NCI-H1694 treated with DMSO at 0.1 percent for 48 hours (cell line): ENCODE data around the gene ISYNA1.
A peak's percentile ranks its signal among the peaks of the same experiment; 100 is the strongest.

ENCODE experiments used
- DNase-seq: peaks from one replicate; lab custom pipeline; 2025; lab: John Stamatoyannopoulos, UW

ISYNA1 gene

DNA sequence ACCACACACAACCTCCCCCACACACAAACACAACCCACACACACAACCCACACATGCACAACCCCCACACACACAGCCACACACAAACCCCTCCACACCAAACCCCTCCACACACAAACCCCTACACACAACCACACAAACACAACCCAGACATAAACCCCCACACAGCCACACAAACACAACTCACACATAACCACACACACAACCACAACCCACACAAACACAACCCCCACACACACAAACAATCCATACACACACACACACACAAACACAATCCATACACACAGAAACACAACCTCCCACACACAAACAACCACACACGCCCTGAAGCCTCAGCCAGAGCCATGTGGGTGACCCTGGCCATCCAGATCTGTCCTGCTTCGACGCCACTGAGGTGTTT, 30.0 kb upstream of the ISYNA1 start:
- no peak for DNase-seq

DNA sequence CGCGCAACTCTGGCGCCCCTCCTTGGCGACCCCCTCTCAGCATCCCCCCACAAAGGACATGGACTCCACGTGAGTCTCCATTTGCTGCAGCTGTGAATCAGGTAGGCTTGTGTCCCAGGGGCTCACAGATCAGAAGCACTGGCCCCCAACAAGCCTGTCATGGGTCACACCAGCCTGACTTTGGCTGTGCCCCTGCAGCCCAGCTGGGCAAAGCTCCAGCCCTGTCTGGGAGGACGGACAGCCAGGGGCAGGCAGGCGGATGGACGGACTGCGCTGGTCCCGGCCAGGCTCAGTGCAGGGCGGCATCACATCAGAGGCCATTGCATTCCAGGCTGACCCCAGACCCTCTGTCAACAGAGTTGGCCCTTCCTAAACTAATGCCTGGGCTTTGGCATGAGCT, 28.4 kb upstream of the ISYNA1 start:
- no peak for DNase-seq

DNA sequence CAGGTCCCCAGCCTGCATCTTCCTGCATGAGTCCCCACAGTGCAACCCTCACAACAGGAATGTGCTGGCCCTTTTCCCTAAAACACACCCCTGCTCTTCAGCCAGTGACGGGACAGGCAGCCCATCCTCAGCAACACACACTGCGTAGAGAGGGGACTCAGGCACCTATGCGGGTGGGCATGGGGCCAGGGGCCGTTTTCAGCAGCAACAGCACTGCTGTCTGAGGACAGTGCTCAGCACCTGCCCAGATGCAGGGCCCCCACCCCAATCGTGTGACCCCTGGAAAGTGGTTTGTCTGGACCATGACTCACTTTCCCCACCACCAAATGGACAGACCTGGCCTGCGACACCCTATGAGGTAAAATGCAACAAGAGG, 28.0 kb upstream of the ISYNA1 start:
- DNase-seq: no peak

DNA sequence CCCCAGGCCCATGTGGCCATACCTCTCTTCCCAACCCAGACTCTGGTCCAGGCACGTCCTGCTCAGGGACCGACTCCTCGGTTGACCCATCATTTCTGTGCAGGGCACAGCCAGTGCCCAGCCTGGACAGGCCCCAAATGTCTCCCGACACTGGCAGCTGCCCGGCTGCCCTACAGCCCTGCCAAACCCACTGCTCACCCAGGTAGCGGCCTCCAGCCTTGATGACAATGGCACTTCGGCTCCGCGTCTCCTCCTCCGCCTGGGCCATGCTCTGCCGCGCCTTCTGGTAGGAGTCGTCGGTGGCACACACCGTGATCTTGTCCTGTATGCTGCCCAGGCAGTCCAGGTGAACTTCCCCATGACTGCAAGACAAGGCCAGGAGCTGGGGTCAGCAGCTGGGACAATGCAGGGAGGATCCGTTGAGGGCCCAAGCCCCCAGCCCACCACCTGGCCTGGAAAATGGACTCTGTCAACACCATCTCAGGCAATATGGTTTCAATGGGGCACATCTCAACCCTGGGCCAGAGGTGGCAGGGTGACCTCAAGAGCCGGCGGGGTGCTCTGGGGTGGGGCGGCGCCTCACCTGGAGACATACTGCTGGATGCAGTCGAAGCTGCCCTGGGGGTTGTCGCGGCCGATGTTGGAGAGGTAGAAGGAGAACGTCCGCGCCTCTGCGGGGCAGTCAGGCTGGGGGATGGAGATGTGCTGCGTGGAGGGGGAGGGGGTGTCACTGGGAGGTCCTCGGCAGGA, 27.5 kb upstream of the ISYNA1 start:
- DNase-seq: no peak

DNA sequence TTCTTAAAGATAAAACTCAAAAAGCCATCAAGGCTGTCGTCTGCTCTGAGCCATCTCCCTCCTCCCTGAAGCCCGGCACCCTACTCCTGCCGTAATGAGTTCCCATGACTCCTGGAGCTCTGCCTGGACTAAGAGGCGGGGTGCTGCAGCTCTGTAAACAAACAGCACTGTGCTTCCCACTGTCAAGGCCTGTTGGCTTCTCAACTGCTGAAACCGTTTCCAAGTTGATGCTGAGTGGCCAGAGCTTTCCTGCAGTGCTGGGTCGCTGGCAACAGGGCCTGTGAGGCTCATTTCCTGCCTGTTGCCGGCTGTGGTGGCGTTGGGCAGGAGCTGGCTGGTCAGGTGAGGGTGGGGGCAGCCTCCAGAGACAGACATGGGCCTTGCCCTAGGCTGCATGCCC, 26.7 kb upstream of the ISYNA1 start:
- peak; percentile 58 for DNase-seq

DNA sequence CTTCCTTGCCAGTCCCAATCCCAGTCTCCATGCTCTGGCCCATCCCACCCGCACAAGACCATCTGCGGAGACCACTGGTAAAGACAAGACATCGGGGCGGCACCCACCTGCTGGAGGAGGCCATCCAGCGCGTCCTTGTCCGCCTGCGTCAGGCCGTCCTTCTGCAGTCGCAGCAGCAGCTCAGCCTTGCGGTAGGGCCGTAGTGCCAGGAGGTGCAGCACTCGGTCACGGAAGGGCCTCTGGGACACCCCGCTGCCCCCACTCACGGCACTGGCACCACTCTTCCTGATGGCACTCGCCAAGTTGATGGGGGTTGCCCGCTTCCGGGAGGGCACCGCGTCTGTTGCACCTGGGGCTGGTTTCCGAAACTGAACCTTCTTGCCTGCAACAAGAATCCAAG, 23.5 kb upstream of the ISYNA1 start:
- no peak for DNase-seq

DNA sequence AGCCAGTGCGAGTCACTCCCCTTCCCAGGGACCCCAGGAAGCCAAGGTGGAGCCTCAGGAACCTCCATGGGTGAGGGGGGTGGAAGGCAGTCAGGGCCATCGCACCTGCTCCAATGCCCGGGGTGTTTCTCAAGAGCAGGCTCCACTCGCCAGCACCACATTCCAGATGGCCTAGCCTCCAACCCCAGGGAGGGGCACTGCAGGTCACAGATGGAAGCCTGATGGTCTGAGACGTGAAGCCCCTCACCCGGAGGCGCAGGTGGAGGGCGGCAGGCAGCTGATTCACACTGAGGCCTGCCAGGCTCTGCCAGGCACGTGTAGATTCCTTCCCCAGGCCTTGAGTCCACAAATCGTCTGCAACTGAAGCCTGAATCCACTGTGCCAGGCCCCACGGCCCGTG, 23.0 kb upstream of the ISYNA1 start:
- no peak for DNase-seq

DNA sequence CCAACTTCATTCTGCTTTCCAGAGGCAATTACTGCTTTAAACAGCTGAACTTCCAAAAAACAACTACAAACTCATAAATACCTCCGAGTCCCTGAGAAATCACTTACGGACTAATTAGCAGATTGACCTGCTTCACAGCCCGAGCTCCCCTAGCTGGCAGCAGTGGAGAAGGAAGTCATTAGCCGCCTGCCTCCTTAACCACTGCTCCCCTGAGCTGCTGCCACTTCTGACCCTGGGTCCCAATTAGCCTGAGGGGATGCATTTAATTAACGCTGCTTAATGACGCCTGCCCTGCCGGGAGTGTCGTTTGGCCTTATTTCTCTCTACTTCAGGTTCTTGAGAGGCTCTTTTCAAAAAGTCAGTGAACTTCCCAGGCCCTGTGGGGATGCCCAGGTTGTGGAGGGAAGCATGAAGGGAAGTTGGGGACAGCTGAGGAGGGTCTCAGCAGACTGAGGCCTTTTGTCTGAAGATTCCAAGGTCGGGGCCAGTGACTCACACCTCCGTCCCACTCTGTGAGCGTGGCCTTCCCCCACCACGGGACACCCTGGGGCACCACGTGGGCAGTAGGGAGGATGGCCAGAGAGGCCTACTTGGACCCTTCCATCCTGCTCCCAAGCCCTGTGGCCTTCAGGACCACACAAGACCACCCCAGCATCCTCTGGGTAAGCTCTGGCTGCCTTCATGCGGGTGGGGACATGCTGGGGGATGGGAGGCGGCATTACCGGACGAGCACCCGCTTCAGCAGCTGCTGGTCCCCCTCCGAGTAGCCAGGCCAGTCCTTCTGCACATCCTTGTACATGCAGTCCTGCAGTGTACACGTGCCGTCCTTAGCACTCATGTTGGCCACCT, 19.8 kb upstream of the ISYNA1 start:
- no peak for DNase-seq

DNA sequence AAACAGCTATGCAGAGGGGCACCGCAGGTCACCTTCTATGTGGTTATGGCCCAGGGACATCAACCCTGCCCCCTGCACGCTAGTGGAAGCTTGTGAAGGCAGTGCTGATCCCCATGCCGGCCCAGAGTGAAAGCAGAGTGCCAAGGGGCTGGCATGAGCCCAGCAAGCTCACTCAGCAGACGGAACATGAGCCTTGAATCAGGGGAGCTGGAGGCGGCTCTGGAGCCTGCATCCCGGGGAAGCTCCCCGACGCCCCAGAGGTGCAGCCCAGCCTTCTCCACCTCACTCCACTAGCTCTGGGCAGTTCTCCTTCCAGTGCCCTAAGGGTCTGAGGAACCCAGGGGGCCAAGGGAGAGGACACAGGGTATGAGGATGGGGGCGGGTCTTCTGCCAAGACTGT, 19.0 kb upstream of the ISYNA1 start:
- no peak for DNase-seq

DNA sequence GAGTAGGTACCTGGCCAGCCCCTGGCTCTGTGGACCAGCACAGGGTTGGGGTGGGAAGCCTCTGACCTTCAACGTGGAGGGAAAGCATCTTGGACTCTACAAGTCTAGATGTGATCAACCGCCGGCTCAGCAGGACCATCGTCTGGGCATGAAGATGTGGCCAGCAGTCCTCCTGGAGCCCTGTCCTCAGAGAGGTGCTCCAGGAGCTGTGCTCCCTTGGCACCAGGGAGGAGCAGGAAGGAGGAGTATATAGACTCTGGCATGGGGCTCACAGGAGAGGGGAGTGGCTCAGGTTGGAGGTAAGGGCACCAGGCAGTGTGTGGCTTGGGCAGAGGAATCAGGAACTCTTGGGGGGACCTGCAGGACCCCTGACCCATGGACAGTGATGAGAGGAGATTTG, 18.3 kb upstream of the ISYNA1 start:
- DNase-seq: no peak

DNA sequence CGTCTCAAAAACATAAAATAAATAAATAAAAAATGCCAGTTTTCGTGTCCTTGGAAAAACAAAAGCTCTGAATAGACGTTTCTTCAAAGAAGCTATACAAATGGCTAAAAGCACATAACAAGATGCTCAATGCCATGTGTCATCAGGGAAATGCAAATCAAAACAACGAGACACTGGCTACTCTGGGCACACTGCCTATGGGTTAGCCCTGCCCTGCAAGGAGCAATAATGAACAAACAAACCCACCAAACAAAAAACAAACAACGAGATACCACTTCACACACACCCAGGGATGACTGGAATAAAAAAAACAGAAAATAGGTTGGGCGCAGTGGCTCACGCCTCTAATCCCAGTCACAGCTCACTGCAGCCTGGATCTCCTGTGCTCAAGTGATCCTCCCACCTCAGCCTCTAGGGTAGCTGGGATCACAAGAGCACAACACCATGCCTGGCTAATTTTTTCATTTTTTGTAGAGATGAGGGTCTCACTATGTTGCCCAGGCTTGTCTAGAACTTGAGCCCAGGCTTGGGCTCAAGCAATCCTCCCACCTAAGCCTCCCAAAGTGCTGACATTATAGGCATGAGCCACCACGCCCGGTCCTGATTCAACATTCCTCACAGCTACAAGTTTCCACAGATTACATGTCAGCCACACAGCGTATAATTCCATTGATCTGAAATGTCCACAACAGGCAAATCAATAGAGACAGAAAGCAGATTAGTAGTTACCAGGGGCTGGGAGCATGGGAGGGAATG, 15.5 kb upstream of the ISYNA1 start:
- no peak for DNase-seq

DNA sequence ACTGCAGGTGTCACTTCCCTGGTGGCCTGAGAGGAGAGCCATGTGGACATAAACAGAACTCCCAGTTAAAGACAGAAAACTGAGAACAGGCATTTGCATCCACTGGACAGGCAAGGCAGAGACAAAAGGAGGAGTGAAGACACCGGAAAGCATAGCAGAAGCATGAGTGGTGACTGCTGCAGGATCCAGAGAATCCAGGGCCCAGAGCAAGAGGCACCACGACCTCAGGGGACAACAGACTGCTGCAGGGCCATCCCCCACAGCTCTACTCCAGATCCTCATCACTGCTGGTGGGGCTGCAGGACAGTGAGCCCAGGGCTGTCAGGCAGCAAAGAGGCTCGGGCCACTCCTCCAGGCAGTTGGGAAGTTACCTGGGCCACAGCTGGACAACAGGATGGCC, 14.5 kb upstream of the ISYNA1 start:
- DNase-seq: no peak

DNA sequence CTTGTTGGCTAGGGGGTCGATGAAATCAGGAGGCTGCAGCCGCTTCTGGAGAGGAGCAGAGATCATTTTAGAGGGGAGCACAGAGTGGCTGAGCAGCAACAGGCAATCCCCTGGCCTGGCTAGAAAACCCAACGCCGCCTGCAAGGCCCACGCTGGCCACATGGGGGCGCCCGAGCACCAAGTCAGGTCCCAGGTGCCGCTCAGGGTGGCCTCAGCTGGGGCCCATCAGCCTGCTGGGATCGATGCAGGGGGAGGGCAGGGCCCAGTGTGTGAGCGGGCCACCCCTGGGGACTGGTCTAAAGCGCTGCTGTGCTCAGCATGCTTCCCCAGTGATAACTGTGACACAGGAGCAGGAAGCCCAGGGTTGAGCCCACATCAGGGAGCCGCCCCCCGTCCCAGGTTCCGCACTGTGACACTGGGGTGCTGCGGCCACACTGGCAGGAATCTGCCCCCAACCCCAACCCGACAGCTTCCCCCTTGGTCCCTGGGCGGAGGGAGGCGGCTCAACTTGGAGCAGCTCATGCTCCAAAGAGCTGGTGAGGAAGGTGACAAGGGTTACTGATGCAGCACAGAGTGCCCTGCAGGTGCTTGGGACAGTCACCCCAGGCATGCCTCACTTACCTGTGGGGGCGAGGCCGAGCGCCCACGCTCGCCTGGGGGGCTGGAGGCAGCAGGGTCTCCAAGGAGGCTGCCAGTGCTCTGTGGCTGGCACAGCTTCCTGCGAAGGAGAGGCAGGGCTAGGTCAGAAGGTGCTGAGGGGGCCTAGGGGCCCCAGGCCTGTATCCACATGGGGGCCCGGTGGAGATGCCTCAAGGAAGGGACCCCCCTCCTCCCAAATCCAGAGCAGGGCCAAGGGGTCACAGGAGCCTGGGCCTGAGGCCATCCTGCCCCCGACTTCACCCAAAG, 13.3 kb upstream of the ISYNA1 start:
- peak; percentile 45 for DNase-seq

DNA sequence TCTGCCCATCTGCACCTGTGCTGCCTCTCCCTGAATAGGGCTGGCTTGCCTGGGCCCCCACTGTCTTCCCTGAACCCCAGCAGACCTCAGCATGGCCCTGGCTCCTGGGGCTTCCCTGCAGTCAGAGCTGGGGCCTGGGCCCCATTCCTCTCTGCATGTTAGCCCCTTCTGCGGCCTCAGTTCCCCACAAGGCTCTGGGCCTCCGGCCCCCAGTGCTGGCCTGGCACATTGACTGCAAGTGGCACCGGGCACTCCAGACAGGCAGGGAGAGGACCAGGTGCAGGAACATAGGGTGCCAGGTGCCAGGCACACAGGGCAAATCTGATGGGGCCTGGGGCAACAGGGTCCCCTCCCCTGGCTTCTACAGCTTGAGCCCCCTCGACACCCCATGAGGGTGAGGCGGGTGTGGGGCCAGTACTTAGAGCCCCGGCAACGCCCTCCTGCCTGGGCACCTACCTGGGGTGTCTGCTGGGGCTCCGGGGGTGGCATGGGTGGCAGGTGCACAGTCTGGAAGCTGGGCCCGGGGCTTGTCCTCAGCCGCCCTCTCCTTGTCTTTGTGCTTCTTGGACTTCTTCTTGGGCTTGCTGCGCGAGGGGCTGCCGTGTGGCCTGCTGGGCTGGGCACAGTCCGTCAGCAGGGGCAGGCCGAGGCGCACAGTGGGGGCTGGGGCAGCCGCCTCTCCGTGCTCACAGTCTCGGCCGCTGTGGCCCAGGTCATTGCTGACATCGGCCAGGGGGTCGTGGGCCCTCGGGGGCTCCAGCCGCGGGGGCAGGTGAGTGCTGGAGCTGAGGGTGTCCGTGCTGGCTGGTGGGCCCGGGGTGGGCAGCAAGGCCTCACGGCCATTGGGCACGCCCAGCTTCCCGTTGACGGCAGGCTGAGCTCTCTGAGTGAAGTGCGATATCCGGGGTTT, 12.3 kb upstream of the ISYNA1 start:
- DNase-seq: no peak

DNA sequence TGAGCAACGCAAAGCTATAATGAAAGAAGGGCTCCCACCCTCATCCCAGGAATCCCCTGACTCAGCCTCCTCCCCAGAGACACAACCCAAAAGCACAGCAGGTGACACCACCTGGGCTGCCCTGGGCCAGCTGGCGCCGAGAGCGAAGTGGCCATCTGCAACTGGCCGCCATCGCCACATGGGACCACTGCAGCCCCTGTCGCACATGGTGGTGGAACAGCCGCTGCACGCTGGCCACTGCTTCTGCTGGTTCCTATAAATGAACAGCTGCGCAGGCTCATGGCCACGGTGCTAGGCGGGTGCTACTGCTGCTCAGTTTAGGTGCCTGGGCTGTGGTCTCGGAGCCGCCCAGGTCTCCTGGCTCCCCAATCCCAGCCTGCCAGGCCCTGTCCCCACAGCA, 11.6 kb upstream of the ISYNA1 start:
- DNase-seq: no peak

DNA sequence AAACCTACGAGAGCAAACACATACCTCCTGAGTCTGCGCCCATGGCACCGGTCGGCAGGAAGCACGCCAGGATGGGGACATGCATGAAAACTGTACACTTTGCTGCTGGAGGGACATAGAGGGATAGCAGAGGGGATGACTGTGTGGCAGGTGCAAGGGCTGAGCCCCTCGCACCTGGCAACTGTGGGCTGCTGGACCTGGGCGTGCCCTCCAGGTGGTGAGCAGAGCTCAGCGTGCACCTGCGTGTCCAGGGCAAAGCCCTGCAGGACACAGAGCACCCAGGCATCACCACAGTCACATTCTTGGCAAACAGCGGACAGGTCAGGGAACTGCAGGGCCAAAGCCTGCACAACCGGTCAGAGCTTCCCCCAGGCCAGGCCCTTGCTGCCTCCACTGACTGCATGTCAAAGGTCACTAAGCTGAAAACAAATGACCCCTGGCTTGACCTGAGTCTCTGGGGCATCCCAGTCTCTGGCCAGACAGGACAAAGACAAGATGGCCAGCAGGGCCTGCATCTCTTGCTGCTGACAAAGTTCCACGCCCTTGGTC, 9.0 kb upstream of the ISYNA1 start:
- DNase-seq: no peak

DNA sequence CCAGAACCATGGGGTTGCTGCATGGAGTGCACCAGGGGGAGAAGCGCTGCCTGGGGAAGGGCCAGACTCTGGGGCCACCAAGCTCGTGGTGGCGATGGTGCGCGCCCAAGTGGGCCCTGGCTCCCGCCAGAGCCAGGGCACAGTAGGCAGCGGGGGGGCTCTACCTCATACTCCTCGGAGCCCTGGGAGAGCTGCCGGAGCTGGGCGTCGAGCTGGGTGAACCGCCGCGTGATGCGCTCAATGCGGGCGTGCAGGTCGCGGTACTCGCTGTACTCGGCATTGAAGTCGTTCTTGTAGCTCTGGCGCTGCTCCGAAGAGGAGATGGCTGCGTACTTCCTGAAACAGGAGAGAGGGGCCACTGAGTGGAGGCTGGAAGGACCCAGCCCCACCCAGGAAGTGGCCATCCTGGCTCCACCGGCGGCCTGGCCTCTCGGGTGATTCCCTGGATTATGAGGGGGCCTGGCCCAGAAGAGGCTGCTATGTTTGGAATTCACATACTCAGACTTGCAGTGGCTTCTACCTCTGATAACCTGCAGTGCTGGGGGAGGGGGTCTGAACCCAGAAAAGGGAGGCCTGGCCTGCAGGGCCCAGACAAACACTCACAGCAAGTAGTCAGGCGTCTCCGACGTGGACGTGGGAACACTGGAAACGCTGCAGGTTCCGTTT, 8.3 kb upstream of the ISYNA1 start:
- DNase-seq: no peak

DNA sequence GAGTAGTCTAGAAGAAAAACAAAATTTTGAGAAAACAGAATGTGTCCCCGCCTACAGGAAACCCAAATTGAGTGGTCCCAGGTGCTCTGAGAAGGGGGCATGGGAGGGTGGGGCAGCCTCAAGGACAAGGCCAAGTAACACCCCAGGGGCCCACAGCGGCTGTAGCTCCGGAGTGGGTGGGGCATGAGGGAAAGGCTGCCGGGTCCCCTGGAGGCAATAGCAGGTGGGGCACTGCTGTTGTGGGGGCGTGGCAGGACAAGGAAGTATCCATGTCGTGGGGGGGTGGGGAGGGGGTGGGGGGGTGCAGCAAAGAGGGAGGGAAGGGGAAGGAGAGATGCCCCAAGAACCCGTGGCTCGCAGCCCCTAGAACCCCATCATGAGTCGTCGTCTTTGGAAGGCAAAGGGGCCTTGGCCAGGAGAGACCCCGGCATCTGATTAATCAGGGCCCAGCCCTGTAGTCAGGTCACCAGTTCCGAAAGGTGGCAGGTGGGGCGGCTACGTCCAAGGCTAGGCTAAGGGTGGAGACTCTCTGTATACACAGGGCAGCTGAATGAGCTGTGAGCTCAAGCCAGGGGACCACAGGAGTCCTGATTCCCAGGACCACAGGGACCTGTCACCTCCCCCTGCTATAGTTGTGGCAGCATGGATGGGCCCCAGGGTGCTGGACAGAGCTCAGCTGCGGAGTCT, 7.5 kb upstream of the ISYNA1 start:
- DNase-seq: no peak

DNA sequence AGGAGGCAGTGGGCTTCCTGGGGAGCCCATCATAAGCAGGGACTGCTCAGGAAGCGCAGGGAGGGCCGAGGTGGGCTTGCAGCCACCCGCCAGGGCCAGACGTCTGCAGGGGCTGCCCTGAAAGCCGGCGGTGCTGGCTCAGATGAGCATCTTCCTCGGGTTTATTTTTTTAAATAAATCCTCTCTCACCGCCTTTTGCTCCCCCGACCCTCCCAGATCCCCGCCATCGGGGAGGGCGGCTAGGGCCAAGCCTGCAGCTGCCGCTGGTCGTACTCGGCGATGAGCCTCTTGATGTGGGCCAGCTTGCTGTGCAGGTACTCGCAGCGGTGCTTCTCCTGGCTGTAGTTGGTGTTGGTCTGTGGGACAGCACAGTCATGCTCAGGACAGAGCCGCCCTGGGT, 6.6 kb upstream of the ISYNA1 start:
- DNase-seq: no peak
